ENCODE results near the gene XRCC5. TPM values are rescaled to one million over a fixed set of nuclear protein-coding genes. Genes with fewer than 3 reads are reported as not detected.

Gene XRCC5
- total and polyA plus RNA-seq, 2 donors (not counting 1 experiment from before 2014, with no cell fraction given), result 45.5 to 198 TPM

DNA sequence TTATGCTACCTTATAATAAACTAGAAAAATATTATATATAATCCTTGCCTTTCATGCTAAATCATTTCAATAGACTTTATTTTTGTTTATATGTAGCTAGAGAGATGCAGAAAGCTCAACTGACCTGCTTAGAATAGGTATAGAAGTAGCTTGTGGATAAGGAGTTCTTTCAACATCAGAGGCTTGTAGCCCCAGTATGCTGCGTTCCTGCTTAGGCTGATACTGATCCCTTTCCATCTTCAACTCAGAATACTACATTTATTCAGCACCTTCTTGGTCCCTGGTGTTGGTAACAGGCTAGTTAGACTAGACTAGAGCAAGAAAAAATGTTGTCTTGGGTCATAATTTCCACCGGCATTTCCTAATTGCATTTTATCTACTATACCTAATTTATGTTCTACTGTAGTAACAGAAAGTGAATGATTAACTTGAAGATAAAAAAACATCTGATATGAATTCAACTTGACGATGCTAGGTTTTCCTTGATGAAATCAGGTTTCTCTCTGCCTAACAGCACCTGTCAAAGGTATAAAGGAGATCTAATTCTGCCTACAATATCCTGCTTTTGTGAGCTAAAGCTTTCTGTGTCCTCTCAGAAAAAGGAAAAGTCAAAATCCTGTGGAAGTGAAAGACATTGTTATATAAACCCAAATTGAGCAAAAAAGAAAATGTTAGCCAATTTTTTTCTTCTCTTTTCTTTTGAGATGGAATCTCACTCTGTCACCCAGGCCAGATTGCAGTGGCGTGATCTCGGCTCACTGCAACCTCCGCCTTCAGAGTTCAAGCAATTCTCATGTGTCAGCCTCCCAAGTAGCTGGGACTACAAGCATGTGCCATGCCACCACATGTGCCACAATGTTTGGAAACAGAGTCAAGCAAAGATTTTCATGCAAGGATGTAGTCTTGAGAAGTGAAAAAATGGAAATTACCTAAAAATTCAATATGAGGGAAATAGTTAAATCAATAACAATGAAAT is 33.4 kb upstream of the XRCC5 start:
- Histone ChIP-seq H3K9ac (ENCODE audit: low read length) (no peak overlapping the region), H4K20me1 (ENCODE audit: control insufficient read depth, insufficient read depth, low read length, poor library complexity, severe bottlenecking) (peaks cover 4% of the 10 kb centered on the region), H3K4me2 (replicated peaks; ENCODE audit: low read depth, low read length, poor library complexity, severe bottlenecking) (no peak overlapping the region), H3K4me3 (ENCODE audit: control extremely low read depth in 1 of 5, extremely low read depth in 1 of 5, insufficient read depth in 1 of 5, low read depth in 2 of 5, low read length in 4 of 5) (no peak overlapping the region), H3K4me1 (ENCODE audit: control insufficient read depth in 2 of 2, insufficient read depth in 2 of 2, low read length in 2 of 2) (peaks cover 0 to 2% of the 10 kb centered on the region in 2 donors), H3K79me2 (ENCODE audit: control insufficient read depth, insufficient read depth, low read length) (peaks cover 22% of the 10 kb centered on the region), H3K9me3 (ENCODE audit: control extremely low read depth in 1 of 3, control insufficient read depth in 2 of 3, insufficient read depth in 1 of 3, low read length in 2 of 3) (peaks cover 0 to 4% (median 0%) of the 10 kb centered on the region in 3 donors), H2AFZ (ENCODE audit: insufficient read depth, low read depth, low read length, poor library complexity, severe bottlenecking) (no peak overlapping the region), H3K27ac (ENCODE audit: low read length in 2 of 2) (no peak overlapping the region), H3K27me3 (replicated peaks in 1 of 4; ENCODE audit: control extremely low read depth in 1 of 4, control insufficient read depth in 3 of 4, insufficient read depth in 4 of 4, low read length in 3 of 4) (no peaks in the 10 kb centered on the region), H3K36me3 (replicated peaks in 1 of 2; ENCODE audit: control extremely low read depth in 1 of 2, control insufficient read depth in 1 of 2, extremely low read depth in 1 of 2, insufficient read depth in 2 of 2, low read length in 1 of 2) (peaks cover 0 to 6% of the 10 kb centered on the region in 2 experiments)
- 100% methylated on average over 2 of the region's 6 CpGs for WGBS (ENCODE audit: insufficient coverage)
- ChIA-PET CTCF (no interaction called here), POLR2A (no interaction called here)
- ATAC-seq (ENCODE audit: low read depth) (no peak), DNase-seq (no peak)
- intact Hi-C loops (cut with micrococcal nuclease), result no loop called here
- Mint-ChIP-seq H3K27me3 (no peaks in the 10 kb centered on the region), H3K4me3 (no peak overlapping the region), H3K27ac (no peak overlapping the region), H3K4me1 (peaks cover 10% of the 10 kb centered on the region), H3K9me3 (ENCODE audit: insufficient read depth) (no peaks in the 10 kb centered on the region)
- TF ChIP-seq, protein P1, sequence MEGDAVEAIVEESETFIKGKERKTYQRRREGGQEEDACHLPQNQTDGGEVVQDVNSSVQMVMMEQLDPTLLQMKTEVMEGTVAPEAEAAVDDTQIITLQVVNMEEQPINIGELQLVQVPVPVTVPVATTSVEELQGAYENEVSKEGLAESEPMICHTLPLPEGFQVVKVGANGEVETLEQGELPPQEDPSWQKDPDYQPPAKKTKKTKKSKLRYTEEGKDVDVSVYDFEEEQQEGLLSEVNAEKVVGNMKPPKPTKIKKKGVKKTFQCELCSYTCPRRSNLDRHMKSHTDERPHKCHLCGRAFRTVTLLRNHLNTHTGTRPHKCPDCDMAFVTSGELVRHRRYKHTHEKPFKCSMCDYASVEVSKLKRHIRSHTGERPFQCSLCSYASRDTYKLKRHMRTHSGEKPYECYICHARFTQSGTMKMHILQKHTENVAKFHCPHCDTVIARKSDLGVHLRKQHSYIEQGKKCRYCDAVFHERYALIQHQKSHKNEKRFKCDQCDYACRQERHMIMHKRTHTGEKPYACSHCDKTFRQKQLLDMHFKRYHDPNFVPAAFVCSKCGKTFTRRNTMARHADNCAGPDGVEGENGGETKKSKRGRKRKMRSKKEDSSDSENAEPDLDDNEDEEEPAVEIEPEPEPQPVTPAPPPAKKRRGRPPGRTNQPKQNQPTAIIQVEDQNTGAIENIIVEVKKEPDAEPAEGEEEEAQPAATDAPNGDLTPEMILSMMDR (IDR thresholded peaks at IDR 0.05), result no peak
- TF ChIP-seq EZH2 (IDR thresholded peaks at IDR 0.05; ENCODE audit: borderline replicate concordance, insufficient read depth, low read depth, low read length, poor library complexity, severe bottlenecking), result no peak

DNA sequence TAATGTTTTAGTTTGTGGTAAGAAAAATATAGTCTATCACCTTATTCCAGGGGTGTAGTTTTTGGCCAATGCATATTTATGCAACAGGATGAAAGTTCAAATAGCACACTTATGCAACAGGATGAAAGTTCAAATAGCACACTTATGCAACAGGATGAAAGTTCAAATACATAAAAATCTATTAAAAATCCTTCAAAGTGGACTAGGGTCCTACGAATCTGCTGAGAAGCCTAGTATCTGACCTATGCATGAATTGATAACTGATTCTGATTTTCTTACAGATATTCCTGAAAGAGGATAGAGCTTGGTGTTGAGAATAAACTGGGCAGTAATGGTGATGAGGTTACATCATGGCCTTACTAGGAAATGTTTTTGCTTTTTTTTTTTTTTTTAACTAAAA is 30.4 kb upstream of the XRCC5 start:
- Histone ChIP-seq H3K27me3 (replicated peaks in 1 of 4; ENCODE audit: control extremely low read depth in 1 of 4, control insufficient read depth in 3 of 4, insufficient read depth in 4 of 4, low read length in 3 of 4) (no peaks in the 10 kb centered on the region), H3K4me3 (ENCODE audit: control extremely low read depth in 1 of 5, extremely low read depth in 1 of 5, insufficient read depth in 1 of 5, low read depth in 2 of 5, low read length in 4 of 5) (no peak overlapping the region), H3K79me2 (ENCODE audit: control insufficient read depth, insufficient read depth, low read length) (peaks cover 20% of the 10 kb centered on the region), H3K4me1 (ENCODE audit: control insufficient read depth in 2 of 2, insufficient read depth in 2 of 2, low read length in 2 of 2) (peaks cover 24 to 25% of the 10 kb centered on the region in 2 donors), H3K9ac (ENCODE audit: low read length) (no peak overlapping the region), H4K20me1 (ENCODE audit: control insufficient read depth, insufficient read depth, low read length, poor library complexity, severe bottlenecking) (peaks cover 4% of the 10 kb centered on the region), H3K4me2 (replicated peaks; ENCODE audit: low read depth, low read length, poor library complexity, severe bottlenecking) (no peak overlapping the region), H3K27ac (ENCODE audit: low read length in 2 of 2) (no peak overlapping the region), H3K9me3 (ENCODE audit: control extremely low read depth in 1 of 3, control insufficient read depth in 2 of 3, insufficient read depth in 1 of 3, low read length in 2 of 3) (no peaks in the 10 kb centered on the region), H3K36me3 (replicated peaks in 1 of 2; ENCODE audit: control extremely low read depth in 1 of 2, control insufficient read depth in 1 of 2, extremely low read depth in 1 of 2, insufficient read depth in 2 of 2, low read length in 1 of 2) (peaks cover 0 to 3% of the 10 kb centered on the region in 2 experiments), H2AFZ (ENCODE audit: insufficient read depth, low read depth, low read length, poor library complexity, severe bottlenecking) (no peak overlapping the region)
- CTCF ChIA-PET, result interaction anchor here (0.6 to 1.2 kb wide), 2 partner anchors 9 to 16 kb away, joined by 3 to 7 read pairs; no protein-coding TSS in a partner anchor
- H3K9me3 Mint-ChIP-seq (ENCODE audit: insufficient read depth), result no peaks in the 10 kb centered on the region
- peaks cover 36% of the 10 kb centered on the region for H3K4me1 Mint-ChIP-seq
- H3K27ac Mint-ChIP-seq, result no peak overlapping the region
- POLR2A ChIA-PET, result interaction anchor here (0.7 kb wide), 2 partner anchors 61 to 336 kb away, joined by 3 read pairs; no protein-coding TSS in a partner anchor
- no peak for ATAC-seq (ENCODE audit: low read depth)
- intact Hi-C loops (cut with micrococcal nuclease), result no loop called here
- TF ChIP-seq EZH2 (IDR thresholded peaks at IDR 0.05; ENCODE audit: borderline replicate concordance, insufficient read depth, low read depth, low read length, poor library complexity, severe bottlenecking), result no peak
- TF ChIP-seq, protein P1 (IDR thresholded peaks at IDR 0.05), result no peak
- WGBS (ENCODE audit: insufficient coverage), result 100% methylated on average over 1 of the region's 1 CpG
- H3K27me3 Mint-ChIP-seq, result no peaks in the 10 kb centered on the region
- no peak for DNase-seq
- H3K4me3 Mint-ChIP-seq, result no peak overlapping the region
